Testis (tissue), 3 donors: ENCODE results near the gene ARID5A. TPM values are rescaled to one million over a fixed set of nuclear protein-coding genes. Genes with fewer than 3 reads are reported as not detected.

Experiments used
- DNase-seq: peaks from one replicate; pipeline ENCODE4 v3.0.0-alpha.2; 2019
- H3K27ac ChIP-seq, 2 donors: fragments of 200-600 bp; sonication (generic); one replicate each; pipeline ENCODE4 v1.5.1; 2019
- H3K27me3 ChIP-seq: fragments of 200-600 bp; sonication (generic); one replicate; pipeline ENCODE4 v1.5.1; 2019
- H3K36me3 ChIP-seq: fragments of 200-600 bp; sonication (generic); one replicate; pipeline ENCODE4 v1.5.1; 2017; ENCODE audit warnings: low read depth; ENCODE audit errors: missing control alignments
- H3K4me1 ChIP-seq: fragments of 200-600 bp; sonication (generic); one replicate; pipeline ENCODE4 v1.5.1; 2019
- H3K4me3 ChIP-seq, 2 donors: fragments of 200-600 bp; sonication (generic); one replicate each; pipeline ENCODE4 v1.5.1; 2017 to 2019
- H3K9me3 ChIP-seq: fragments of 200-600 bp; sonication (generic); one replicate; pipeline ENCODE4 v1.5.1; 2017
- CTCF ChIP-seq, 3 experiments: fragments of 450-650 bp in 2 of 3; fragments of 200-600 bp in 1 of 3; sonication (generic) in 1 of 3; IDR thresholded peaks; one replicate each; pipeline ENCODE4 v1.5.1; 2016 to 2019; ENCODE audit warnings: antibody characterized with exemption in 3 of 3, mild to moderate bottlenecking in 2 of 3, moderate library complexity in 1 of 3
- POLR2A ChIP-seq: fragments of 450-650 bp; IDR thresholded peaks from one replicate; pipeline ENCODE4 v1.6.1; 2017; ENCODE audit warnings: antibody characterized with exemption, mild to moderate bottlenecking, moderate library complexity
- WGBS, 2 donors: methylation state at CpG; one replicate each; pipeline ENCODE4 v1.1.5; 2018; 5-methylcytosine and 5-hydroxymethylcytosine counted together
- intact Hi-C: fragments of 100-400 bp; cut with DNase I; formaldehyde crosslinking; loops from one replicate; pipeline ENCODE4 v1.15.1; 2023; ENCODE audit warnings: low total_unique reads
- polyA plus RNA-seq: library from polyadenylated mRNA; stranded (reverse); fragments of 350-450 nt; fragmentation: Illumina TruSeq; extraction: RNeasy Lipid Tissue Mini Kit (QIAGEN cat#74804); gene quantifications from one replicate; pipeline ENCODE4 v1.2.3, GENCODE V29; 2014; ENCODE audit warnings: low read depth, low replicate concordance; ENCODE audit not compliant: insufficient read depth
- total RNA-seq, 2 donors: library from RNA; depleted of rRNA; stranded (reverse); fragments of >200 nt; gene quantifications; one replicate each; pipeline ENCODE4 v1.2.3, GENCODE V29; 2016

The ARID5A gene
- total and polyA plus RNA-seq, 3 donors from 2014 or later, result 20.1 to 33.7 (median 31.7) TPM

DNA sequence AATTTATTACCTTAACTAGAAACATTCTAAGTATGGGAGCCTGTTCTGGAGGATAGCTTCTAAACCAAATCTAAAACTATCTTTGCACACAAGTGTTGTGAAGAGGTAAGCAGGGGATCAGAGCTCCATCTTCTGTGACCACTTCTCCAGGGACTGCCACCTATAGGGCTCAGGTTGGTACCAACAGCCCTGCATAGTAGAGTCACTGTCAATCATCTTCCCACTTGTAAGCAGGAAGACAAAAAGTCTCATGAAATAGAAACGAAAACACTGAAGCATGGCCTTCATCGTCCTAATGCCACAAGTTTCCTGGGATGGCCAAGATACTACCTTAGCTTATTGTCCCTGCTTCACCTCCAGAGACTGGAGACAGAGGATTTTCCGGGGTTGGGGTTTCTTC is 57.7 kb downstream of the ARID5A start:
- no peak for DNase-seq
- TF ChIP-seq CTCF (IDR thresholded peaks at IDR 0.05) (no peak), POLR2A (no peak)
- H3K27ac ChIP-seq, result no peak overlapping the region
- no peaks in the 10 kb centered on the region for H3K4me1 ChIP-seq
- no peaks in the 10 kb centered on the region for H3K9me3 ChIP-seq
- no peaks in the 10 kb centered on the region for H3K36me3 ChIP-seq
- no peak overlapping the region for H3K4me3 ChIP-seq
- WGBS, 2 donors, result 90 to 93% methylated on average over 3 of the region's 3 CpGs
- intact Hi-C loops, result no loop called here
- H3K27me3 ChIP-seq, result no peaks in the 10 kb centered on the region

DNA sequence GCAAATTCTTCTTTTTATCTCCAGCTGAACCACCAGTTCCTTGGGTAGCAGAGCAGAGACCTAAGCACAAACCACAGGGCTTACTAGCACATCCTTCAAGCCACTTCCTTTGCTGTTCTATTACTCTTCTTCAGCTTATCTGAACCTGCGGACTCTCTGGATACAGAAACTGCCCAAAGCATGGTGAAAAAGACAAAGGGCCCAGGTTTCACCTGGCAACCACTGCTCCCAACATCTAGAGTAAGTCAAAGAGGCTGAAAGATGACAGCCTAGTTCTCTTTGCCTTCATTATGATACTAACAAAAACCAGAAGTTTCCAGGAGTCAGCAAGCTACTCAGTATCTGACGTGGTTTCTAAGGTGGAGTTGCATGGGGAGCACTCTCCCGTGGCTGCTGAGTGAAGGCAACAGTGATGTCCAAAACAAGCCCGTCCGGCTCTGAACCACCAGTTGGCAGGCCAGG is 58.2 kb downstream of the ARID5A start:
- WGBS, 2 donors, result 91 to 97% methylated on average over 5 of the region's 5 CpGs

DNA sequence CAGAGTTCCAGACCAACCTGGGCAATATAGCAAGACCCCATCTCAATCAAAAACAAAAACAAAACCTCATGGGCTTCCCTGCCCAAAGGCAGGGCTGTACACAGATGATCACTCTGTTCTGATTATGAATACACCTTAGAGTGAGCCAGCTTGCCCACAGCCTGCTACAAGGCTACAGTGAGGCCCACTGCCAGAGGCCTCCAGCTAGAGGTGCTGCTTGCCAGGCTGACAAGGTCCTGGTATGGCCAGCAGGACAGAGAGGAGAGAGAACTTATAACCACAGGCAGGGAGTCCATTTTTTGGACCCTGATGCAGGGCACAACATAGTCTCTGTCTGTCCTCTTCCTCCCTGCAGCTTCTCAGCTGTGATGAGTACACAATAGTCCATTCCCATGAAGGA is 60.0 kb downstream of the ARID5A start:
- H3K27ac ChIP-seq, result no peak overlapping the region
- no peaks in the 10 kb centered on the region for H3K36me3 ChIP-seq
- TF ChIP-seq CTCF (IDR thresholded peaks at IDR 0.05) (no peak), POLR2A (no peak)
- H3K27me3 ChIP-seq, result no peaks in the 10 kb centered on the region
- no peaks in the 10 kb centered on the region for H3K9me3 ChIP-seq
- H3K4me1 ChIP-seq, result no peaks in the 10 kb centered on the region
- intact Hi-C loops, result no loop called here
- no peak for DNase-seq
- no peak overlapping the region for H3K4me3 ChIP-seq

More for the DNA sequence above, 58.2 kb downstream of the ARID5A start:
- no peaks in the 10 kb centered on the region for H3K36me3 ChIP-seq
- TF ChIP-seq POLR2A, result no peak
- intact Hi-C loops, result no loop called here
- H3K9me3 ChIP-seq, result no peaks in the 10 kb centered on the region
- no peaks in the 10 kb centered on the region for H3K27me3 ChIP-seq
- no peak overlapping the region for H3K4me3 ChIP-seq
- no peak for DNase-seq
- no peak overlapping the region for H3K27ac ChIP-seq
- no peaks in the 10 kb centered on the region for H3K4me1 ChIP-seq

- no peak overlapping the region for H3K27ac ChIP-seq
- no peak for DNase-seq
- intact Hi-C loops, result no loop called here
- TF ChIP-seq POLR2A, result no peak
- no peak for TF ChIP-seq CTCF (IDR thresholded peaks at IDR 0.05)
- H3K9me3 ChIP-seq, result no peaks in the 10 kb centered on the region
- WGBS, 2 donors, result 84 to 87% methylated on average over 2 of the region's 2 CpGs
- H3K4me1 ChIP-seq, result no peaks in the 10 kb centered on the region
- H3K4me3 ChIP-seq, result no peak overlapping the region
- no peaks in the 10 kb centered on the region for H3K36me3 ChIP-seq
- H3K27me3 ChIP-seq, result no peaks in the 10 kb centered on the region
Measured at GRCh38 chr2:96599941-96600340, 63.4 kb downstream of the ARID5A start.

GRCh38 chr2:96601382-96602292 is 65.1 kb downstream of the ARID5A start:
- Histone ChIP-seq H3K4me1 (no peaks in the 10 kb centered on the region), H3K9me3 (no peaks in the 10 kb centered on the region), H3K36me3 (no peaks in the 10 kb centered on the region), H3K27me3 (no peaks in the 10 kb centered on the region), H3K4me3 (no peak overlapping the region), H3K27ac (no peak overlapping the region)
- DNase-seq, result no peak
- WGBS, 2 donors, result 84 to 88% methylated on average over 5 to 8 of the region's 8 CpGs
- intact Hi-C loops, result no loop called here
- TF ChIP-seq POLR2A (no peak), CTCF (IDR thresholded peaks at IDR 0.05) (no peak)

Other genes with a start within 250 kb of the ARID5A start
- 100 to 1,000 TPM; 165 to 202 TPM for gene SNRNP200, start 231.2 kb upstream of the ARID5A start, total RNA-seq
- 181 TPM for gene SNRNP200, start 231.2 kb upstream of the ARID5A start, polyA plus RNA-seq
- gene ITPRIPL1, start 211.4 kb upstream of the ARID5A start, total RNA-seq, result 10 to 100 TPM; 14.0 to 32.0 TPM
- gene ITPRIPL1, start 211.4 kb upstream of the ARID5A start, polyA plus RNA-seq, result 57.9 TPM
- 10 to 100 TPM; 29.6 to 41.7 TPM for gene NCAPH, start 201.0 kb upstream of the ARID5A start, total RNA-seq
- gene NCAPH, start 201.0 kb upstream of the ARID5A start, polyA plus RNA-seq, result 81.3 TPM
- 1 to 10 TPM; 1.3 to 1.7 TPM for gene NEURL3, start 31.4 kb upstream of the ARID5A start, total RNA-seq
- 0.78 TPM for gene NEURL3, start 31.4 kb upstream of the ARID5A start, polyA plus RNA-seq
- 100 to 1,000 TPM in 1 of 2 donors, 10 to 100 TPM in 1; 78.7 to 102 TPM for gene KANSL3, start 101.6 kb downstream of the ARID5A start, total RNA-seq
- gene KANSL3, start 101.6 kb downstream of the ARID5A start, polyA plus RNA-seq, result 108 TPM
- gene FER1L5, start 106.0 kb downstream of the ARID5A start, total RNA-seq, result 10 to 100 TPM in 1 of 2 donors, 1 to 10 TPM in 1; 7.1 to 15.3 TPM
- gene FER1L5, start 106.0 kb downstream of the ARID5A start, polyA plus RNA-seq, result 15.0 TPM
- gene LMAN2L, start 203.3 kb downstream of the ARID5A start, total RNA-seq, result 10 to 100 TPM; 24.2 to 24.5 TPM
- gene LMAN2L, start 203.3 kb downstream of the ARID5A start, polyA plus RNA-seq, result 25.2 TPM
- gene CNNM4, start 224.2 kb downstream of the ARID5A start, total RNA-seq, result 10 to 100 TPM; 18.0 to 18.4 TPM
- 21.8 TPM for gene CNNM4, start 224.2 kb downstream of the ARID5A start, polyA plus RNA-seq